ENCODE data around the gene SNX6. TPM values are rescaled to one million over a fixed set of nuclear protein-coding genes. Genes with fewer than 3 reads are reported as not detected.
"Not testable (repeated sequence)": the region's sequence is repeated elsewhere in the genome, so short reads cannot be mapped to it uniquely, and the experiment has no call there.

The SNX6 gene
- total and polyA plus RNA-seq, 10 of the 15 experiments (the other 5 are each of a cell fraction or from before 2014, with no cell fraction given): 34.4 to 107 (median 71.7) TPM

- TF ChIP-seq, protein P1, sequence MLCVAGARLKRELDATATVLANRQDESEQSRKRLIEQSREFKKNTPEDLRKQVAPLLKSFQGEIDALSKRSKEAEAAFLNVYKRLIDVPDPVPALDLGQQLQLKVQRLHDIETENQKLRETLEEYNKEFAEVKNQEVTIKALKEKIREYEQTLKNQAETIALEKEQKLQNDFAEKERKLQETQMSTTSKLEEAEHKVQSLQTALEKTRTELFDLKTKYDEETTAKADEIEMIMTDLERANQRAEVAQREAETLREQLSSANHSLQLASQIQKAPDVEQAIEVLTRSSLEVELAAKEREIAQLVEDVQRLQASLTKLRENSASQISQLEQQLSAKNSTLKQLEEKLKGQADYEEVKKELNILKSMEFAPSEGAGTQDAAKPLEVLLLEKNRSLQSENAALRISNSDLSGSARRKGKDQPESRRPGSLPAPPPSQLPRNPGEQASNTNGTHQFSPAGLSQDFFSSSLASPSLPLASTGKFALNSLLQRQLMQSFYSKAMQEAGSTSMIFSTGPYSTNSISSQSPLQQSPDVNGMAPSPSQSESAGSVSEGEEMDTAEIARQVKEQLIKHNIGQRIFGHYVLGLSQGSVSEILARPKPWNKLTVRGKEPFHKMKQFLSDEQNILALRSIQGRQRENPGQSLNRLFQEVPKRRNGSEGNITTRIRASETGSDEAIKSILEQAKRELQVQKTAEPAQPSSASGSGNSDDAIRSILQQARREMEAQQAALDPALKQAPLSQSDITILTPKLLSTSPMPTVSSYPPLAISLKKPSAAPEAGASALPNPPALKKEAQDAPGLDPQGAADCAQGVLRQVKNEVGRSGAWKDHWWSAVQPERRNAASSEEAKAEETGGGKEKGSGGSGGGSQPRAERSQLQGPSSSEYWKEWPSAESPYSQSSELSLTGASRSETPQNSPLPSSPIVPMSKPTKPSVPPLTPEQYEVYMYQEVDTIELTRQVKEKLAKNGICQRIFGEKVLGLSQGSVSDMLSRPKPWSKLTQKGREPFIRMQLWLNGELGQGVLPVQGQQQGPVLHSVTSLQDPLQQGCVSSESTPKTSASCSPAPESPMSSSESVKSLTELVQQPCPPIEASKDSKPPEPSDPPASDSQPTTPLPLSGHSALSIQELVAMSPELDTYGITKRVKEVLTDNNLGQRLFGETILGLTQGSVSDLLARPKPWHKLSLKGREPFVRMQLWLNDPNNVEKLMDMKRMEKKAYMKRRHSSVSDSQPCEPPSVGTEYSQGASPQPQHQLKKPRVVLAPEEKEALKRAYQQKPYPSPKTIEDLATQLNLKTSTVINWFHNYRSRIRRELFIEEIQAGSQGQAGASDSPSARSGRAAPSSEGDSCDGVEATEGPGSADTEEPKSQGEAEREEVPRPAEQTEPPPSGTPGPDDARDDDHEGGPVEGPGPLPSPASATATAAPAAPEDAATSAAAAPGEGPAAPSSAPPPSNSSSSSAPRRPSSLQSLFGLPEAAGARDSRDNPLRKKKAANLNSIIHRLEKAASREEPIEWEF (IDR thresholded peaks at IDR 0.05; ENCODE audit: insufficient replicate concordance, low read depth, low read length): no peak
- TF ChIP-seq SIX5 (IDR thresholded peaks at IDR 0.05; ENCODE audit: low read depth, low read length, severe bottlenecking) (no peak), YY1 (IDR thresholded peaks at IDR 0.05; ENCODE audit: low read depth, low read length) (no peak), WRNIP1 (IDR thresholded peaks at IDR 0.05; ENCODE audit: borderline replicate concordance, low read depth, low read length) (no peak), ZZZ3 (IDR thresholded peaks at IDR 0.05; ENCODE audit: control insufficient read depth, insufficient read length, low read depth) (no peak), CEBPB (IDR thresholded peaks at IDR 0.05; ENCODE audit: borderline replicate concordance in 1 of 2, low read depth in 2 of 2, low read length in 2 of 2) (no peak), E4F1 (IDR thresholded peaks at IDR 0.05; ENCODE audit: borderline replicate concordance, partially characterized antibody) (no peak), SMAD1 (IDR thresholded peaks at IDR 0.05; ENCODE audit: low read depth, partially characterized antibody) (no peak), POU2F2 (IDR thresholded peaks at IDR 0.05; ENCODE audit: borderline replicate concordance, low read depth, low read length) (no peak), ZNF24 (IDR thresholded peaks at IDR 0.05) (no peak), NKRF (conservative IDR thresholded peaks at IDR 0.05) (no peak), NFIC (IDR thresholded peaks at IDR 0.05; ENCODE audit: low read depth, low read length) (no peak), SMARCA5 (IDR thresholded peaks at IDR 0.05) (no peak), ZNF207 (IDR thresholded peaks at IDR 0.05; ENCODE audit: borderline replicate concordance) (no peak)
Measured at GRCh38 chr14:34640826-34641225, 10.9 kb upstream of the SNX6 start (continued).

- H3K79me2 ChIP-seq (ENCODE audit: control insufficient read depth, insufficient read depth, low read length); CTCF ChIA-PET; DNase-seq (ENCODE audit: low read depth, low spot score); H3K9ac ChIP-seq (ENCODE audit: control insufficient read depth, insufficient read depth, low read length); intact Hi-C loops (cut with micrococcal nuclease; ENCODE audit: unreplicated experiment); FAIRE-seq; RAD21 ChIA-PET (ENCODE audit: unreplicated experiment); H3K4me2 ChIP-seq (ENCODE audit: control insufficient read depth, insufficient read depth); H3K27ac ChIP-seq (ENCODE audit: control insufficient read depth, insufficient read depth); H3K27me3 ChIP-seq (replicated peaks in 1 of 2; ENCODE audit: control insufficient read depth in 2 of 2, insufficient read depth in 2 of 2, low read length in 1 of 2); ATAC-seq; H3K36me3 ChIP-seq (ENCODE audit: control insufficient read depth in 2 of 2, insufficient read depth in 2 of 2, low read length in 1 of 2); H3K4me1 ChIP-seq (ENCODE audit: control insufficient read depth, insufficient read depth, low read length); H2AFZ ChIP-seq (ENCODE audit: control insufficient read depth, low read depth, low read length); SMC1A ChIA-PET (ENCODE audit: uncharacterized antibody, unreplicated experiment); POLR2A ChIA-PET; BruUV-seq (replicated peaks); H3K4me3 ChIP-seq; H3K9me3 ChIP-seq (replicated peaks; ENCODE audit: control insufficient read depth, insufficient read depth, low read length); H4K20me1 ChIP-seq (ENCODE audit: control insufficient read depth, insufficient read depth); in situ Hi-C loops (cut with MboI): not testable (repeated sequence)
- WGBS (ENCODE audit: insufficient coverage, insufficient replicate concordance, low lambda C conversion rate, missing lambda C conversion rate): 51% methylated on average over 9 of the region's 9 CpGs
Measured at GRCh38 chr14:34634360-34634771, 4.4 kb upstream of the SNX6 start.
